ENCODE measurements around the gene HTT.

HTT gene

DNA sequence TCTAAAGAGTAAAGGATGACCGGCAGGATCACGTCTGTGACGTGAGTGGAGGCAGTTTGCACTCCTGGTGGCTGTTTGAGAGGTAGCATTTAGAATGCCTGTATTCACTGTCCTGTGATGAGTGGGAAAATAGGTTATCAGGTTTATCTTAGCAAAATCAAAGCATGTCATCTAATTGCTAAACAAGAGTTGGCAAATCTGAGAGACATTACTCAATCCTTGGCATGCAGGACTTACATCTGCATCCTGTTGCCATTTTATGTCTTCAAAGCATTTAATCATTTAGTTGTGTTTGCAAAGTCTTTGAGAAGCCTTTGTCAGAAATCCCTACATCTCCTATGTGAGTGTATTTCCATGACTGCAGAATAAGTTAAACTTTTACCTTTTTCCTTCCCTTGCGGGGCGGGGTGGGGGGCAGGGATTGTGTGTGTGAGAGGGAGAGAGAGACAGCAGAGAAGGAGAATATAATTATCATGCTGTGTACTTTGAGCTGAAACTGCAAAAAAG, 133.1 kb downstream of the HTT start:
- H3K4me3 ChIP-seq (ENCODE audit: low read length) = no peak overlapping the region
- H3K27ac ChIP-seq (ENCODE audit: low read depth, low read length) = no peak overlapping the region
- peaks cover 76% of the 10 kb centered on the region for H3K36me3 ChIP-seq (ENCODE audit: control insufficient read depth, low read length)
- H4K20me1 ChIP-seq (ENCODE audit: control insufficient read depth, insufficient read depth, low read depth, low read length) = no peaks in the 10 kb centered on the region
- H3K9me2 ChIP-seq (replicated peaks; ENCODE audit: control insufficient read depth, low read length) = no peaks in the 10 kb centered on the region
- H3F3A ChIP-seq (ENCODE audit: control insufficient read depth, insufficient read depth) = 0 out of 2 replicates have a peak, but pooled peaks cover 4% of the 10 kb centered on the region
- H3K4me1 ChIP-seq (ENCODE audit: control insufficient read depth, low read length) = peaks cover 5% of the 10 kb centered on the region
- no peak for TF ChIP-seq EZH2phosphoT487 (IDR thresholded peaks at IDR 0.05; ENCODE audit: borderline replicate concordance, low read length)
- TF ChIP-seq, protein P1, sequence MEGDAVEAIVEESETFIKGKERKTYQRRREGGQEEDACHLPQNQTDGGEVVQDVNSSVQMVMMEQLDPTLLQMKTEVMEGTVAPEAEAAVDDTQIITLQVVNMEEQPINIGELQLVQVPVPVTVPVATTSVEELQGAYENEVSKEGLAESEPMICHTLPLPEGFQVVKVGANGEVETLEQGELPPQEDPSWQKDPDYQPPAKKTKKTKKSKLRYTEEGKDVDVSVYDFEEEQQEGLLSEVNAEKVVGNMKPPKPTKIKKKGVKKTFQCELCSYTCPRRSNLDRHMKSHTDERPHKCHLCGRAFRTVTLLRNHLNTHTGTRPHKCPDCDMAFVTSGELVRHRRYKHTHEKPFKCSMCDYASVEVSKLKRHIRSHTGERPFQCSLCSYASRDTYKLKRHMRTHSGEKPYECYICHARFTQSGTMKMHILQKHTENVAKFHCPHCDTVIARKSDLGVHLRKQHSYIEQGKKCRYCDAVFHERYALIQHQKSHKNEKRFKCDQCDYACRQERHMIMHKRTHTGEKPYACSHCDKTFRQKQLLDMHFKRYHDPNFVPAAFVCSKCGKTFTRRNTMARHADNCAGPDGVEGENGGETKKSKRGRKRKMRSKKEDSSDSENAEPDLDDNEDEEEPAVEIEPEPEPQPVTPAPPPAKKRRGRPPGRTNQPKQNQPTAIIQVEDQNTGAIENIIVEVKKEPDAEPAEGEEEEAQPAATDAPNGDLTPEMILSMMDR (IDR thresholded peaks at IDR 0.05; ENCODE audit: low read depth, low read length, poor library complexity, severe bottlenecking) = no peak
- H3K9me3 ChIP-seq (ENCODE audit: control insufficient read depth, insufficient read depth, low read length) = no peaks in the 10 kb centered on the region
- no peaks in the 10 kb centered on the region for H3K27me3 ChIP-seq (ENCODE audit: control insufficient read depth, low read length)
- no peak overlapping the region for H3K4me2 ChIP-seq (ENCODE audit: low read length)
- no peaks in the 10 kb centered on the region for H3K79me2 ChIP-seq (ENCODE audit: control insufficient read depth, low read length)

- H3K36me3 ChIP-seq (ENCODE audit: control insufficient read depth, low read length) = peaks cover 76% of the 10 kb centered on the region
- no peaks in the 10 kb centered on the region for H4K20me1 ChIP-seq (ENCODE audit: control insufficient read depth, insufficient read depth, low read depth, low read length)
- no peaks in the 10 kb centered on the region for H3F3A ChIP-seq (ENCODE audit: control insufficient read depth, insufficient read depth)
- TF ChIP-seq EZH2phosphoT487 (IDR thresholded peaks at IDR 0.05; ENCODE audit: borderline replicate concordance, low read length) = no peak
- TF ChIP-seq, protein P1 (IDR thresholded peaks at IDR 0.05; ENCODE audit: low read depth, low read length, poor library complexity, severe bottlenecking) = no peak
- no peak overlapping the region for H3K4me3 ChIP-seq (ENCODE audit: low read length)
- no peaks in the 10 kb centered on the region for H3K9me2 ChIP-seq (replicated peaks; ENCODE audit: control insufficient read depth, low read length)
- H3K4me1 ChIP-seq (ENCODE audit: control insufficient read depth, low read length) = no peaks in the 10 kb centered on the region
- no peaks in the 10 kb centered on the region for H3K79me2 ChIP-seq (ENCODE audit: control insufficient read depth, low read length)
- H3K4me2 ChIP-seq (ENCODE audit: low read length) = no peak overlapping the region
- no peak overlapping the region for H3K27ac ChIP-seq (ENCODE audit: low read depth, low read length)
- H3K9me3 ChIP-seq (ENCODE audit: control insufficient read depth, insufficient read depth, low read length) = no peaks in the 10 kb centered on the region
- H3K27me3 ChIP-seq (ENCODE audit: control insufficient read depth, low read length) = no peaks in the 10 kb centered on the region
These were observed 134.3 kb downstream of the HTT start for GRCh38 chr4:3208826-3209225.

DNA sequence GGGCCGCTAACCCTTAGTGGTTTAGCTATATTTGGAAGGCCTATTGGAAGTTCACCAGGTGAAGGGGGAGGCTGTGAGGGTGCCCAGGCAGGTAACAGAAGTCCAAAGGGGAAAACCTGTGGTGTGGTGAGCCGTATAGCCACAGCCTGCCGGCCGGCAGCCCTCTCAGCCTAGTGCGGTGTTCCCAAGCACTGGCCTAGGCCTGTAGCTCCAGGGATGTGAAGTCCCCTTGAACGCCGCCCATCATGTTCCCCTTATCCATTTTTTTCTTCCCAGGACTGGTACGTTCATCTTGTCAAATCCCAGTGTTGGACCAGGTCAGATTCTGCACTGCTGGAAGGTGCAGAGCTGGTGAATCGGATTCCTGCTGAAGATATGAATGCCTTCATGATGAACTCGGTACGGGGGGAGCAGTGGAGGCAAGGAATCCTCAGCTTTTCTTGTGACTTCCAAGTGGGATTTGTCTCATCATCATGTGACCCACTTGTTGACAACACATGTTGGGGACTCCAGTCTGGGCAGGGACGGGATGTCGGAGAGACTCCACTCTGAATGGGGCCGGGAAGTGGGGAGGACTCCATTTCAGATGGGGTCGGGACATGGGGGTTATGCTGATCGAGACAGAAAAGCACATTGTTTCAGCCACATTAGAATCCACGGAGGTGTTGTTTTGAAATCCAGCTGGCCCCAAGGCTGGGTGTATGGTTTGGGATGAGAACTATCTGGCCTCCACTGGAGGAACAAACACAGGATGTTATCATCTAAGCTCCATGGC, 135.3 kb downstream of the HTT start:
- Histone ChIP-seq H3K27ac (ENCODE audit: low read depth, low read length) (no peak overlapping the region), H3K27me3 (ENCODE audit: control insufficient read depth, low read length) (no peaks in the 10 kb centered on the region), H3K36me3 (ENCODE audit: control insufficient read depth, low read length) (peaks cover 80% of the 10 kb centered on the region), H3K79me2 (ENCODE audit: control insufficient read depth, low read length) (no peaks in the 10 kb centered on the region), H3K9me2 (replicated peaks; ENCODE audit: control insufficient read depth, low read length) (no peaks in the 10 kb centered on the region), H3K9me3 (ENCODE audit: control insufficient read depth, insufficient read depth, low read length) (no peaks in the 10 kb centered on the region), H3K4me3 (ENCODE audit: low read length) (no peak overlapping the region), H4K20me1 (ENCODE audit: control insufficient read depth, insufficient read depth, low read depth, low read length) (no peaks in the 10 kb centered on the region), H3K4me2 (ENCODE audit: low read length) (no peak overlapping the region), H3F3A (ENCODE audit: control insufficient read depth, insufficient read depth) (no peaks in the 10 kb centered on the region), H3K4me1 (ENCODE audit: control insufficient read depth, low read length) (no peaks in the 10 kb centered on the region)
- no peak for TF ChIP-seq EZH2phosphoT487 (IDR thresholded peaks at IDR 0.05; ENCODE audit: borderline replicate concordance, low read length)
- TF ChIP-seq, protein P1 (IDR thresholded peaks at IDR 0.05; ENCODE audit: low read depth, low read length, poor library complexity, severe bottlenecking) = no peak
